ENCODE measurements around the gene GM2A.
"Not testable (repeated sequence)": the region's sequence is repeated elsewhere in the genome, so short reads cannot be mapped to it uniquely, and the experiment has no call there.

Gene GM2A

DNA sequence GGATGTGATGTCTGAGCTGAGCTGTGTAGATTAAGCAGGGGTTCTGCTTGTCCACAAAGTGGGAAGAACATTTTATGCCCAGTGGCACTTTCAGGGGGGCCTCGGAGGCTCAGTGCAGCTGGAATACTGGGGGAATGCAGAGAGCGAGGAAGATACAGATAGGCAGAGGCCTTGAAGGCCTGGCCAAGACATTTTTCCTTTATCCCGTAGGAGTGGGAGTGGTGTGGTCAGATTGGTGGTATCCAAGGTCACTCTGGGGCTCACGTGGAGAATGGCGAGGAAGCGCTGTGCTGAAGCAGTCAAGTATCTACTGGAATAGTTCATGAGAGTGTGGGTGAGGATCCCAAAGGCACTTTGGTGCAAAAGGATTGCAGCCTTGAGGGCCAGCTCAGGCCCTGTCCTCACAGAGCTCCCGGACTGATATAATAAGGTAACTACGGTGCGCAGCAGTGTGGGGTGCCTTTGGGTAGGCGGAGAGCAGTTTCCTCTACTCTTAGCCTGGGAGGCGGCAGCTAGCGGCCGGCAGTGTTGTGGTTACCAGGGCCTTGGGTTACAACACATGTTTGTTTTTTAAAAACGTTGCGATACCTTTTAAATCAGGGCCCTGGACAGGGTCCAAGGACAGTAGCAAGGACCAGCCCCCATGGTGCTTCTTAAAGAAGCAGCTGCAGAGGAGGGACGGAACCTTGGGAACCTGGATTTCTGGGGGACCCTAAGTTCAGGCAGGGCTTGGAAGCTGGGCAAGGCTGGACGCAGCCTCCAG lies 18.3 kb upstream of the GM2A start:
- in situ Hi-C loops (cut with HindIII; ENCODE audit: low sequenced_read_pairs) = no loop called here
- no peak overlapping the region for H3K4me3 ChIP-seq (ENCODE audit: low read depth, low read length)

DNA sequence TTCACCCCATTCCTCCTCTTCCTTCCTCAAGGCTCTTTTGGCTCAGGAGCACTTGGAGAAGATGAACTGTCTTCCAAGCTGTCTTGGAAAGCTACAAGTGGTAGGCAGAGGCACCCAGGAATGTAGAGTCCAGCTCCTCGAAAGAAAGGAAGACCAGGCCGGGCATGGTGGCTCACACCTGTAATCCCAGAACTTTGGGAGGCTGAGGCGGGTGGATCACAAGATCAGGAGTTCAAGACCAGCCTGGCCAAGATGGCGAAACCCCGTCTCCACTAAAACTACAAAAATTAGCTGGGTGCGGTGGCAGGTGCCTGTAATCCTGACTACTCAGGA lies 17.8 kb upstream of the GM2A start:
- DNase-seq (ENCODE audit: low read depth); in situ Hi-C loops (cut with HindIII; ENCODE audit: low sequenced_read_pairs); H3K4me3 ChIP-seq (ENCODE audit: low read depth, low read length): not testable (repeated sequence)

More for the DNA sequence above, 18.3 kb upstream of the GM2A start:
- TF ChIP-seq, protein P1, sequence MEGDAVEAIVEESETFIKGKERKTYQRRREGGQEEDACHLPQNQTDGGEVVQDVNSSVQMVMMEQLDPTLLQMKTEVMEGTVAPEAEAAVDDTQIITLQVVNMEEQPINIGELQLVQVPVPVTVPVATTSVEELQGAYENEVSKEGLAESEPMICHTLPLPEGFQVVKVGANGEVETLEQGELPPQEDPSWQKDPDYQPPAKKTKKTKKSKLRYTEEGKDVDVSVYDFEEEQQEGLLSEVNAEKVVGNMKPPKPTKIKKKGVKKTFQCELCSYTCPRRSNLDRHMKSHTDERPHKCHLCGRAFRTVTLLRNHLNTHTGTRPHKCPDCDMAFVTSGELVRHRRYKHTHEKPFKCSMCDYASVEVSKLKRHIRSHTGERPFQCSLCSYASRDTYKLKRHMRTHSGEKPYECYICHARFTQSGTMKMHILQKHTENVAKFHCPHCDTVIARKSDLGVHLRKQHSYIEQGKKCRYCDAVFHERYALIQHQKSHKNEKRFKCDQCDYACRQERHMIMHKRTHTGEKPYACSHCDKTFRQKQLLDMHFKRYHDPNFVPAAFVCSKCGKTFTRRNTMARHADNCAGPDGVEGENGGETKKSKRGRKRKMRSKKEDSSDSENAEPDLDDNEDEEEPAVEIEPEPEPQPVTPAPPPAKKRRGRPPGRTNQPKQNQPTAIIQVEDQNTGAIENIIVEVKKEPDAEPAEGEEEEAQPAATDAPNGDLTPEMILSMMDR (IDR thresholded peaks at IDR 0.05; ENCODE audit: low read depth, low read length, missing control alignments) = no peak
- no peak for DNase-seq (ENCODE audit: low read depth)

DNA sequence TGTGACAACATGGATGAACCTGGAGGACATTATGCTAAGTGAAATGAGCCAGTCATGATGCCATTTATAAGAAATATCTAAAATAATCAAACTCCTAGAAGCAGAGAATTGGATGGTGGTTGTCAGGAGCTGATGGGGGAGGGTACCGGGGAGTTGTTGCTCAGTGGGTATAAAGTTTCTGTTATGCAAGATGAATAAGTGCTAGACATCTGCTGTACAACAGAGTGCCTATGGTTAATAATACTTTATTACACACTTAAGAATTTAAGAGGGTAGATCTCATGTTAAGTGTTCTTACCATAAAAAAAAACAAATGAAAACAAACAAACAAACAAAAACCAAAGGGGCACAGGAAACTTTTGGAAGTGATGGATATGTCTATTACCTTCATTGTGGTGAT lies 16.1 kb upstream of the GM2A start:
- in situ Hi-C loops (cut with HindIII; ENCODE audit: low sequenced_read_pairs) = no loop called here
- DNase-seq (ENCODE audit: low read depth) = no peak
- H3K4me3 ChIP-seq (ENCODE audit: low read depth, low read length) = no peak overlapping the region
- TF ChIP-seq, protein P1 (IDR thresholded peaks at IDR 0.05; ENCODE audit: low read depth, low read length, missing control alignments) = no peak

DNA sequence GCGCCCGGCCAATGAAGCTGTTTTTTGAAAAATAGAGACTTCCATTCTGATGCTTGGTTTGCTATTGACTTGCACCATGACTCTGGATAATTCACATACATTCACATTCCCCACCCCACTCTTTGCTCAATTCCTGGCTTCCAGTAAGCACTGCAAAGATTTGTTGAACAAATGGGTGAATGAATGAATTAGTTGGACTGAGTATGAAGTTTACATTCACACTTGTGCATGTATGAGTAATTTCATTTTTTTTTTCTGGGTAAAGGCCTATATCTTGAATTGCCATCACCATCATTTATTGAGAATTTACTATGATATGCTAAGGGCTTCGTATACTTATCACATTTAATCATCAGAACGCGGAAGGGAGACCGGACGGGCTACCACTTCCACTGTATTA lies 15.3 kb upstream of the GM2A start:
- no peak overlapping the region for H3K4me3 ChIP-seq (ENCODE audit: low read depth, low read length)
- TF ChIP-seq, protein P1 (IDR thresholded peaks at IDR 0.05; ENCODE audit: low read depth, low read length, missing control alignments) = no peak
- no peak for DNase-seq (ENCODE audit: low read depth)
- in situ Hi-C loops (cut with HindIII; ENCODE audit: low sequenced_read_pairs) = no loop called here

DNA sequence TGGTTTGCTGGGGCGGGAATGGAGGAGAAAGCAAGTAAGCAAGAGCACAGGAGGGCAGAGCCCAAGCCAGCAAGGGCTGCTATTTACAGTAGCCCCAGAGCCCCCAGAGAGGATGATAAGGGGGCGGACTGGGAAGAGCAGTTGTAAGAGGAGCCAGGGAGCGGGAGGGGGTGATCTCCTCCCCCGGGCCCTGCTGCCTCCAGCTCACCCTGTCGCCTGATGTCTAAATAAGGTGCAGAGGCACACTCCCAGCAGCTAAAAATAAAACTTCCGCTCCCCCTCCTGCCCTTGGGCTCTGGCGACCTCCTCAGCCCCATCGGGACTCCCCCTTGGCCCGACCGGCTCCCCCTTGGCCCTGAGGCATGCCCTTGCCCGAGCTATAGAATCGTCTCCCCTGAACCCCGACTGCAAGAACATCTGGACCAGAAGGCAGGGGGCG lies 14.7 kb upstream of the GM2A start:
- in situ Hi-C loops (cut with HindIII; ENCODE audit: low sequenced_read_pairs) = no loop called here
- H3K4me3 ChIP-seq (ENCODE audit: low read depth, low read length) = no peak overlapping the region
- TF ChIP-seq, protein P1 (IDR thresholded peaks at IDR 0.05; ENCODE audit: low read depth, low read length, missing control alignments) = no peak
- DNase-seq (ENCODE audit: low read depth) = no peak

DNA sequence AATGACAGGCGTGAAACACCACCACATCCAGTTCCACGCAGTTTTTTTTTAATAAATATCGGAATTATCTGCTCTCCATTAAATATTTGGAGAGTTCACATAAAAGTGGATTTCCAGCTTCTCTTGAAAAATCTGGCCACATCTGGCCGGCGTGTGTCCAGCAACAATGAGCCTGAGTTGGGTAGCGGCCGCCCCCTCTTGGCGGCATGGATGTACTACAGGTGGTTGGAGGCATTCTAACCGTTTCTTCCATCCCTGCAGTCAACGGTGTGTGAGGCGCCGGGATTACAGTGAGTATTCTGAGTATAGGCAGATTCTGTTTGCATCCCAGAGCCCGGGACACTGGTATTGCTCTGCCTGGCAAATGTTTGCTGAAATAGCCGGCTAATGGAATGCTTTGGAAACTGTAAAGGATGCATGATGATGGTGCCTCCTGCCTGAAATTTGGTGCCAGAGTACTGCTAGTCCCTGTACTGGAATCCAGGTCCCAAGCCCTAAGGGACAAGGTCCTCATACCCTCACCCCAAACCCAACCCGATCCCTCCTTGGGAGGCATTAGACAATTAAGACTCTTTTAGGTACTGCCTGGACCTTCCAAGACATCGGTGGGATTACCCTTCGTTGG lies 13.6 kb upstream of the GM2A start:
- TF ChIP-seq, protein P1 (IDR thresholded peaks at IDR 0.05; ENCODE audit: low read depth, low read length, missing control alignments) = peak; percentile 90
- peak; percentile 34 for DNase-seq (ENCODE audit: low read depth)
- in situ Hi-C loops (cut with HindIII; ENCODE audit: low sequenced_read_pairs) = no loop called here
- no peak overlapping the region for H3K4me3 ChIP-seq (ENCODE audit: low read depth, low read length)

DNA sequence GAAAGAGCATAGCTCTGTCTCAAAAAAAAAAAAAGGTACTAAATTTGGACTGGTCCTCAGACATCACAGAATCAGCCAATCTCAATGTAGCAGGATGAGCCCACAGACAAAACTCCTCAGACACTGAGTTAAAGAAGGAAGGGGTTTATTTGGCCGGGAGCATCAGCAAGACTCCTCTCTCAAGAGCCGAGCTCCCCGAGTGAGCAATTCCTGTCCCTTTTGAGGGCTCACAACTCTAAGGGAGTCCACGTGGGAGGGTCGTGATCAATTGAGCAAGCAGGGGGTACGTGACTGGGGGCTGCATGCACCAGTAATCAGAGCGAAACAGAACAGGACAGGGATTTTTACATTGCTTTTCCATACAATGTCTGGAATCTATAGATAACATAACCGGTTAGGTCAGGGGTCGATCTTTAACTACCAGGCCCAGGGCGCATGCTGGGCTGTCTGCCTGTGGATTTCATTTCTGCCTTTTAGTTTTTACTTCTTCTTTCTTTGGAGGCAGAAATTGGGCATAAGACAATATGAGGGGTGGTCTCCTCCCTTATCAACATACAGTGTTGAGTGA lies 12.6 kb upstream of the GM2A start:
- H3K4me3 ChIP-seq (ENCODE audit: low read depth, low read length); in situ Hi-C loops (cut with HindIII; ENCODE audit: low sequenced_read_pairs); DNase-seq (ENCODE audit: low read depth): not testable (repeated sequence)
